Loucy (cell line): ENCODE measurements around the gene MMP20.
A peak's percentile ranks its signal among the peaks of the same experiment; 100 is the strongest.

ENCODE experiments used
- H2AFZ ChIP-seq: fragments of 200-600 bp; sonication (generic); 2 replicates; pipeline ENCODE4 v1.6.0; 2016; ENCODE audit warnings: antibody characterized with exemption, mild to moderate bottlenecking, low read length, moderate library complexity
- H3F3A ChIP-seq: fragments of 200-600 bp; 2 replicates; pipeline ENCODE4 v1.6.0; 2016; ENCODE audit warnings: antibody characterized with exemption, low read depth, mild to moderate bottlenecking
- H3K27me3 ChIP-seq: fragments of 200-600 bp; sonication (generic); 2 replicates; pipeline ENCODE4 v1.6.1; 2014; ENCODE audit warnings: low read length, mild to moderate bottlenecking; ENCODE audit not compliant: insufficient read depth, poor library complexity, severe bottlenecking
- H3K36me3 ChIP-seq: fragments of 200-600 bp; sonication (generic); 2 replicates; pipeline ENCODE4 v1.6.1; 2016; ENCODE audit warnings: low read length; ENCODE audit not compliant: insufficient read depth
- H3K4me1 ChIP-seq: fragments of 200-600 bp; sonication (generic); 2 replicates; pipeline ENCODE4 v1.5.1; 2014; ENCODE audit warnings: low read length, mild to moderate bottlenecking; ENCODE audit not compliant: insufficient read depth, poor library complexity, severe bottlenecking
- H3K4me2 ChIP-seq: fragments of 200-600 bp; sonication (generic); 2 replicates; pipeline ENCODE4 v1.6.0; 2014; ENCODE audit warnings: antibody characterized with exemption, low read length, low read depth, mild to moderate bottlenecking; ENCODE audit not compliant: poor library complexity, severe bottlenecking
- H3K4me3 ChIP-seq: fragments of 200-600 bp; sonication (generic); 2 replicates; pipeline ENCODE4 v1.5.1; 2014; ENCODE audit warnings: low read length, mild to moderate bottlenecking, mixed read lengths; ENCODE audit not compliant: poor library complexity, severe bottlenecking
- H3K79me2 ChIP-seq: fragments of 200-600 bp; sonication (generic); 2 replicates; pipeline ENCODE4 v1.6.1; 2014; ENCODE audit warnings: low read length; ENCODE audit not compliant: insufficient read depth
- H3K9ac ChIP-seq: fragments of 200-600 bp; sonication (generic); 2 replicates; pipeline ENCODE4 v1.6.0; 2014; ENCODE audit warnings: mild to moderate bottlenecking, low read depth, low read length, moderate library complexity; ENCODE audit not compliant: poor library complexity, severe bottlenecking
- H3K9me2 ChIP-seq: fragments of 200-600 bp; sonication (generic); replicated peaks from 2 replicates; pipeline ENCODE4 v1.6.1; 2016; ENCODE audit warnings: low read depth, low read length, mixed read lengths
- H3K9me3 ChIP-seq: fragments of 200-600 bp; sonication (generic); 2 replicates; pipeline ENCODE4 v1.6.1; 2014; ENCODE audit warnings: mild to moderate bottlenecking, antibody characterized with exemption, low read length, low read depth; ENCODE audit not compliant: insufficient read depth
- H4K20me1 ChIP-seq: fragments of 200-600 bp; sonication (generic); 2 replicates; pipeline ENCODE4 v1.6.0; 2014; ENCODE audit warnings: antibody characterized with exemption, low read length, mild to moderate bottlenecking; ENCODE audit not compliant: insufficient read depth, poor library complexity, severe bottlenecking
- CTCF ChIP-seq: fragments of 200-600 bp; sonication (generic); conservative IDR thresholded peaks from 2 replicates; pipeline ENCODE4 v1.5.1; 2014; ENCODE audit warnings: mild to moderate bottlenecking, antibody characterized with exemption, low read length
- EZH2phosphoT487 ChIP-seq: fragments of 200-600 bp; IDR thresholded peaks from 2 replicates; pipeline ENCODE4 v1.6.1; 2018; ENCODE audit warnings: antibody characterized with exemption, mild to moderate bottlenecking, moderate library complexity, borderline replicate concordance

Gene MMP20

GRCh38 chr11:102622258-102622657, 2.9 kb downstream of the MMP20 start:
- Histone ChIP-seq H2AFZ (peak overlapping the region; percentile 29; the same call in 1 of the 2 replicates), H3K79me2 (no peaks in the 10 kb centered on the region), H3F3A (no peaks in the 10 kb centered on the region), H3K4me3 (no peak overlapping the region), H3K27me3 (no peaks in the 10 kb centered on the region), H3K36me3 (no peaks in the 10 kb centered on the region), H3K4me1 (peaks cover 3% of the 10 kb centered on the region), H3K9me3 (no peaks in the 10 kb centered on the region), H3K9me2 (no peaks in the 10 kb centered on the region), H4K20me1 (no peaks in the 10 kb centered on the region), H3K9ac (no peak overlapping the region), H3K4me2 (no peak overlapping the region)
- TF ChIP-seq CTCF, result no peak
- no peak for TF ChIP-seq EZH2phosphoT487

GRCh38 chr11:102620818-102621561, 4.1 kb downstream of the MMP20 start:
- no peaks in the 10 kb centered on the region for H3F3A ChIP-seq
- TF ChIP-seq CTCF (no peak), EZH2phosphoT487 (no peak)
- no peaks in the 10 kb centered on the region for H3K27me3 ChIP-seq
- H3K9me3 ChIP-seq, result no peaks in the 10 kb centered on the region
- H2AFZ ChIP-seq, result no peak overlapping the region
- no peaks in the 10 kb centered on the region for H4K20me1 ChIP-seq
- H3K4me2 ChIP-seq, result no peak overlapping the region
- no peaks in the 10 kb centered on the region for H3K36me3 ChIP-seq
- no peaks in the 10 kb centered on the region for H3K9me2 ChIP-seq
- peaks cover 3% of the 10 kb centered on the region for H3K4me1 ChIP-seq
- no peaks in the 10 kb centered on the region for H3K79me2 ChIP-seq
- H3K9ac ChIP-seq, result no peak overlapping the region
- H3K4me3 ChIP-seq, result no peak overlapping the region

DNA sequence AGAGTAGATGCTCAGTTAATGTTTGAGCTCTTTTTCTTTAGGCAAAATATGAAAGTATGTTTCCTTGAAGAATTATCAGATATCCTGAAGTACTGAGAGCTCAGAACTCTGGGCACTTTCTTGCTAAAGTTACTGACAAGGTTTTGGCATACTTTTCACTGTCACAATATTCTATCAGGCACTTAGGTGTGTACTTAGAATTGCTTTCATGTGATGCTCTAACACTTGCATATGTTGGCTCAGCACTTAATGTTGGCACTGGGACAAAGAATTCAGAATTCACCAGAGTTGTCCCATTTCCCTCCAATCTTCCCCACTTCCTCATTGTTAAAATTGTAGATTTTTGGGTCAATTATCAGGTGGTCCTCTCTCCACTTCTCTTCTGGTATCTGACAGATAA, 5.0 kb downstream of the MMP20 start:
- Histone ChIP-seq H3K27me3 (no peaks in the 10 kb centered on the region), H3K4me2 (no peak overlapping the region), H4K20me1 (no peaks in the 10 kb centered on the region), H3K9me3 (no peaks in the 10 kb centered on the region), H3K4me3 (no peak overlapping the region), H3K79me2 (no peaks in the 10 kb centered on the region), H3K9ac (no peak overlapping the region), H3K36me3 (no peaks in the 10 kb centered on the region), H3F3A (no peaks in the 10 kb centered on the region), H3K9me2 (no peaks in the 10 kb centered on the region), H2AFZ (no peak overlapping the region), H3K4me1 (peaks cover 3% of the 10 kb centered on the region)
- TF ChIP-seq EZH2phosphoT487 (no peak), CTCF (no peak)
